ENCODE measurements around the gene BOD1. TPM values are rescaled to one million over a fixed set of nuclear protein-coding genes. Genes with fewer than 3 reads are reported as not detected.

Gene BOD1
- total RNA-seq, 4 donors from 2014 or later: 47.6 to 78.8 (median 62.5) TPM

- TF ChIP-seq CTCF (IDR thresholded peaks at IDR 0.05; ENCODE audit: low read depth): no peak
These were observed 43.0 kb upstream of the BOD1 start for GRCh38 chr5:173659423-173659822.

GRCh38 chr5:173657741-173658356 is 41.4 kb upstream of the BOD1 start:
- TF ChIP-seq CTCF (IDR thresholded peaks at IDR 0.05; ENCODE audit: low read depth): no peak

- no peak for TF ChIP-seq CTCF (IDR thresholded peaks at IDR 0.05; ENCODE audit: low read depth)
These were observed 38.8 kb upstream of the BOD1 start for GRCh38 chr5:173655196-173655797.

DNA sequence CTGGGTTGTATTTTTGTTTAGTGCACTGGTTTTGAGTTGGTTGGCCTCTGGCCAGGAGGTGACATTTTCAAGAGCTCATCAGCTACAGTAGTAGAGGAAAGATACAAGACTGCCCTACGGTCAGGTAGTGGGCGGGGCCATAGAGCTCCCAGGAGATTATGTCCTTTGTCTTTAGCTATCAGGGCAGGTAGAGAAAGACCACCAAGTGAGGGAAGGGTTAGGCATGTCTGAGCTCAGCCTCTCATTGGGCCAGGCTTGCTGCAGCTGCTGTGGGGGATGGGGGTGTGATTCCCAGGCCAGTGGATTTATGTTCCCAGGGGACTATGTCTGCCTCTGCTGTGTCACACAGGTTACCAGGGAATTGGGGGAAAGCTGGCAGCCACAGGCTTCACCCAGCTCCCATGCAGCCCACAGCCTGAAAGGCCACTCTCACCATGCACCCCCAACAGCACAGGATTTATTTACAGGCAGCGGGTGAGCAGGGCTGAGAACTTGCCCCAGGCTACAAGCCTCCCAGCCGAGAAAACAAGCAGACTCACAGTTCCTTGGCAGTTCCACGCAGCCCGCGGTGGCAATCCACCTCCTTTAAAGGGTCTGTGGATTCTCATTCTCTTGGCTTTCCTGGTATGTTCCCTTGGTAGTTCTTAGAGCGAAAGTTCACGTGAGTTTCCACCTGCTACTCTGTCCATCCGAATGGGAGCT is 37.5 kb upstream of the BOD1 start:
- TF ChIP-seq CTCF (IDR thresholded peaks at IDR 0.05; ENCODE audit: low read depth): no peak

GRCh38 chr5:173648308-173648866 is 31.9 kb upstream of the BOD1 start:
- no peak for TF ChIP-seq CTCF (IDR thresholded peaks at IDR 0.05; ENCODE audit: low read depth)

DNA sequence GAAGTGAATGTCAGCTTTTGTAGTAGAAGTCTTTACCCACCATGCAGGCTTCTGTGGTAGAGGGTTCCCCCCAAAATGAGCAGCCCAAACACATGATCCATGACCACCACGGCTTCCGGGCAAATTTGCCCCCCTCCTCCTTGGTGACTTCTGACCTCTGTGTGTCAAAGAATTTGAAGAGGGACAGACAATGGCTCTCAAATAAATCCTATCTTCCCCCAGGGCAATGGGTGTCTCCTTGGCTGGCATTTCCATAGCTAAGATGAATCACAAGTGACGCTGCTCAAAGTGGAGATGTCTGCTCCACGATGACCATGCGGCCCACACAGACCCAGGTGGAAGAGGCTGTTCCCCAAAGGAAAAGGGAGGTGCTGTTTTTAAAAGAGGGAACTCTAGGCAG is 30.2 kb upstream of the BOD1 start:
- TF ChIP-seq CTCF (IDR thresholded peaks at IDR 0.05; ENCODE audit: low read depth): no peak

GRCh38 chr5:173645890-173646574 is 29.6 kb upstream of the BOD1 start:
- no peak for TF ChIP-seq CTCF (IDR thresholded peaks at IDR 0.05; ENCODE audit: low read depth)
